ACHN (cell line): ENCODE measurements around the gene TBRG4.

Experiments
- DNase-seq: peaks from one replicate; pipeline ENCODE4 v3.0.0-alpha.2; 2015
- in situ Hi-C: cut with HindIII; loops from 2 replicates; pipeline ENCODE4 v1.10.0; 2017; ENCODE audit warnings: low sequenced_read_pairs, low pct_ligation_motif_present, low pct_unique_long_range_greater_than_20kb

Gene TBRG4

GRCh38 chr7:45069444-45070253 is 41.8 kb downstream of the TBRG4 start:
- no peak for DNase-seq
- in situ Hi-C loops = no loop called here

DNA sequence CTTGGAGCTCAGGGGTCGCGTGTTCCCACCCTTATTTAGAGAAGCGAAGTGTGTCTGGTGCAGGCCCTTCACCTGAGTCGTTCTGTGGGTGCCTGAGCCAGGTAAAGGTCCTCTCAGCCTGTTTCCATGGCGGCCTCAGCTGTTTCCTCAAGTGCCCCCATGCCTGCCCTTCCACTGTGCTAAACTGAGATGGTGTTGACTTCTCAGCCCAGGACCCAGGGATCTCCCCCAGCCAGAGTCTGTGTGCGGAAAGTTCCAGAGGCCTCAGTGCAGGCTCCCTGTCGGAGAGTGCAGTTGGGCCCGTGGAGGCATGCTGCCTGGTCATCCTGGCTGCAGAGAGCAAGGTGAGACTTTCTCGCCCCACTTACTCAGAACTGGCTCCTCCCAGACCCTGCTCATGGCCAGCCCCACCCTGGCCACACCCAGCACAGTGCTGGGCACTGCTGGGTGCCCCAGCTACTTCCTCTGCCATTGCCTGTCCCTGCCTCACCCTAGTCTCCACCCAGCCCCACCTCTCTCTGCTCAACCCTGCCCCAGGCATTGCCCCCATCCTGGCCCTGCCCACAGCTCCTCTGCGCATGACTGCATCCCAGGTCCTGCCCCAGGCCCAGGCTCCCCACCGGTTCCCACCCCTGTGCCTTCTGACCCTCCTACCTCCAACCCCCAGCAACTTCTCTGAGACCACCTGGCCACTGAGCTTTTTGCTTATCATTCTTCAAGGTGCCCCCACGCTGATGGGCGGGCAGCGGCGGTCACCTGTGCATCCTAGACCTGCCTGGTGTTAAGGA is 43.1 kb downstream of the TBRG4 start:
- in situ Hi-C loops = no loop called here
- DNase-seq = no peak

GRCh38 chr7:45067582-45067981 is 43.9 kb downstream of the TBRG4 start:
- no peak for DNase-seq
- in situ Hi-C loops = no loop called here

DNA sequence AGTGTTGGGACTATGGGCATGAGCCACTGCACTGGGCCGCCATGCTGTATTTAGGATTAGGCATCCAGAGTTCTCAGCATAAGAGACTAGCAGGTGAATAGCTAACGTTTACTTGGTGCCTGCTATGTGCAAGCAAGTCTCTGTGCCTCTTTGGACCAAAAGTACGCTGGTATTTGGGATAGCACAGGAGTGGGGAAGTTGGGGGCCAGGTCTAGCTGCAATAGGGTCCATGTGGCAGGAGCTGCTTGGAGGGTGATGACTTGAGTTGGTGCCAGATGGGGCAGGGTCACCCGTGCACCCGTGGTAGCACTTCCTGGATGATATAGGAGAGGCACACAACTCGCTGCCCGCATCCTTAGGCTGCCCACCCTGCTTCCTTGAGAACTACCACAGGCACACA is 45.1 kb downstream of the TBRG4 start:
- in situ Hi-C loops = no loop called here
- DNase-seq = no peak

GRCh38 chr7:45065031-45065995 is 46.2 kb downstream of the TBRG4 start:
- in situ Hi-C loops = no loop called here
- no peak for DNase-seq

DNA sequence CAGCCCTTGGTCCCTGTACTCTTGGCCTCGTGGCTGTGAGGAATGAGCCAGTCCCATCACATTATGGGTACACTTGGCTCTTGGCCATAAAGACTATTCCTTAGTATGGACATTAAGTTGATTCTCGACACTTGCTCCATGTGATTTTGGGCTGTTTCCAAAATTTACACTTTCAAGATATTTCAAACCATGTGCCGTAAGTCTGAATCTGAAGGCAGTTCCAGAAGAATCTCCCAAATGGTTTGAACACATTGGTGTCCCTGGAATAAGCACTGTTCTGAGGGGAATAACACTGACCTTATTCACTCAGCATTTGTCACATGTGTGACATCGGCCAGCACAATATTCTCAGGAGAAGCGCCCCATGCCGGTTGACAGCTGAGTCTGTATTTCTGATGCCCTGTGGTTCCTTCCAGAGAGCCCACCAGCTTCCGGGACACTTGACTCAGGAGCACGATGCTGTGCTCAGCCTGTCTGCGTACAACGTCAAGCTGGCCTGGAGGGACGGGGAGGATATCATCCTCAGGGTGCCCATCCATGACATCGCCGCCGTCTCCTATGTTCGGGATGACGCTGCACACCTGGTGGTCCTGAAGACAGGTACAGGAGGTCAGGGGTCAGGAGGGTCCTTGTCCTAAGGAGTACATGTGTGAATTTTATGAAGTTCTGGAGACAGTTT is 47.3 kb downstream of the TBRG4 start:
- DNase-seq = no peak
- in situ Hi-C loops = no loop called here

DNA sequence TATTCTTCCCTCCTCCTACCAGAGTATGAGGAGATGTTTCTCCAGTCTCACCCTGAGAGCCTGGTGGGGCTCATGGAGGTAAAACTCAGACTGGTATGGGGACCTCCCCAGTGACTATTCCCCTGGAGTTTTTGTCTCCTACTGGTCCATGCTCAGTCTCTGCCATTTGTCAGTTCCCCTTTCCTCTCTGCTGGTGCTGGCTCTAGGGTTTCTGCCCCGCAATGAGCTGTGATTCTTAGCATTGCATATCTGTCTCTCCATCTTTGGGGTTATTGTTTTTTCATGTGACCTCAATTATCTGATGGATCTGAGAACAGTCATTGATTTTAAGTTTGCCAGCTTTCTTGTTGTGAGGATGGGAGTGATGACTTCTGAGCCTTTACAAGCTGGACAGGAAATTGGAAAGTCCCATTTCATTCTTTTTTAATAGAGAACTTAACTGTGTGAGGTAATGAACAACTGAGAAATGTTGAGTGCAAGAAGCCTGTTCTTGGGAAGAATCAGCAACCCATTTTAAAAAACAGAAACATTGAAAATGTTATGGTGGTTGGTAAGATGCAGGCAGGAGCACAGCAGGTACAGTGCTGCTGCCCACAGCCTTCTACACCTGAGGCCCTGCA is 49.6 kb downstream of the TBRG4 start:
- in situ Hi-C loops = no loop called here
- DNase-seq = no peak

- in situ Hi-C loops = no loop called here
Measured at GRCh38 chr7:45061352-45061751, 50.1 kb downstream of the TBRG4 start.

DNA sequence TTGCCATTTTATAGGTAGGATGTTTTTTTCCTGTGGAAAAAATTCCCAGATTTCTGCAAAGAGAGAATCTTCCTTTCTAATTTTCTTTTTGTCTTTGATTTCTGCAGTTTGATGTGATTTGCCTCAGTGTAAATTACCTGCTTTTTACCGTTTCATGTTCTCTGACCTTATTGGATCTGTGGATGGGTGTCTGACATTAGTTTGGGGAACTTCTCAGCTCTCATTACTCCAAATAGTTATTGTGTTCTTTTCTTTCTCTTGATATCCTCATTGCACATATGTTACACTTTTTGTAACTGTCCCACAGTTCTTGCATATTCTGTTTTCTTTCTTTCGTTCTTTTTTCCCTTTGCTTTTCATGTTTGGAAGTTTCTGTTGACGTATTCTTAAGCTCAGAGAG is 51.2 kb downstream of the TBRG4 start:
- no peak for DNase-seq
- in situ Hi-C loops = no loop called here

More at GRCh38 chr7:45061352-45061751, 50.1 kb downstream of the TBRG4 start:
- no peak for DNase-seq

DNA sequence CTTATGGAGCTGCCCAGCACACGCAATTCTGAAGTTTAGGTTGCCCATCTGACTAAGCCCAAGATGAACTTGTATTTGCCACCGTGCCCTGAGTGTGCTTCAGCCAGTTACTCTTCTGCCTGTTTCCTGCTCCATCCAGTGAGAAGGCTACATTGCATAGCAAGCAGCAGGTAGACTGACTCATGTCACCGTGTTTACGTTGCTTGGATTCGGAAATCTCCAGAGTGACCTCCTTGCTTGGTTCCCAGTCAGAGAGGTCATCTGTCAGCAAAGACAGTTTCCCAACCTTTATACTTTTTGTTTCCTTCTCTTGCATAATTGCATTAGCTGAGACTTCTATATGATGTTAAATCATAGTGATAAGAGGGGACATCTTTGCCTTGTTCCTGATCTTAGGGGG is 53.6 kb downstream of the TBRG4 start:
- in situ Hi-C loops = no loop called here
- no peak for DNase-seq

GRCh38 chr7:45055594-45056219 is 55.8 kb downstream of the TBRG4 start:
- DNase-seq = no peak
- in situ Hi-C loops = no loop called here

DNA sequence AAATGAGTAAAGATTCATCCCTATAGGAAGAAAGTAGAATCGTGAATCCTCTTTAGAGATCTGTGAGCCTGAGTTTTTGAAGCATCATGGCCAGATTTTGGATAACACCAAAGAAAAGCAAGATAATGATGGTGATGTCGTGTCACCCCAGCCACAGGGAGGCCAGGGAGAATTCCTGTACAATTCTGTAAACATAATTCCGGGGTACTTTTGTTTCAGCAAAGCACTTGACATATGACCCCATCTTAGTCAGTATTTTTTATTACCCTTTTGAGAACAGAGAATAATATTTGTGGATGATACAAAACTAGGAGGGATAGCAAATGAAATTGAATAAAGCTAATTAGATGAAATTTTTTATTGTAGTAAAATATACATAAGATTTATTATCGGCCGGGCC is 56.5 kb downstream of the TBRG4 start:
- in situ Hi-C loops = no loop called here
- DNase-seq = no peak

DNA sequence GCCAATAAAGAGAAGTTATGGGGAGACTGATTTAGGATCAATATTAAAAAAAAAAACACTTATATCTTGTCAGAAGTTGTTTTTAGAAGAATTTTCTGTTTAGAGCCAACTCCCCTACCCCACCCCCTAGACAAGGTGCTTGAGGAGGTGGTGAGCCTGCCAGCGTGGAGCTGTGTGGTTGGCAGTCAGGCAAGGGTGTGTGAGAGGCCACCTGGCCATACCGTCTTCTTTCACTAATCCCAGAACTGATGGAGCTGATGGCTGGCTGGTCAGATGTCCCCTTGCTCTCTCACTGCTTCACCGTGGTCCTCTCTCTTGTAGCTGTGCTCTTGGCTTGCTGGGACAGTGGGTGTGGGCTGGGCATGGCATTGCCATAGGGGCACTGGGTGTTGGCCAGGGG is 57.1 kb downstream of the TBRG4 start:
- in situ Hi-C loops = no loop called here
- DNase-seq = no peak

DNA sequence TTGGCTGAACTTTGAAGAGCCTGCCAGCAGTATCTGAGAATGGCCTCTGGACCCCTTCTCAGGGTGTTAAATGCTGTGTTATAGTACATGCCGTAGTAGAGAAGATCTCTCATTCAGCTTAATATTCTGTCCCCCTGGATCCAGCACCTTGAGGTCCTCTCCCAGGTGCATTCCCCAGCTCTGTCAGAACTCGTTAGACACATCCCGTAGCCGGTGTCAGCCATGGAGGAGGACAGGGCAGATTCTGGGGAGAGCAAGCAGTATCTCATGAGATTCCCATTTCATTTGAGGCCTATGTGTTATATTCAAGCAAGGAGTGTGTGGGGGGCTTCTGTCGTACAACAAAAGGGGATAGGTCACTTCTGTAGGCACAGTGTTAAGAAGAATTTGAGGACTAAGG is 57.6 kb downstream of the TBRG4 start:
- DNase-seq = no peak
- in situ Hi-C loops = no loop called here

DNA sequence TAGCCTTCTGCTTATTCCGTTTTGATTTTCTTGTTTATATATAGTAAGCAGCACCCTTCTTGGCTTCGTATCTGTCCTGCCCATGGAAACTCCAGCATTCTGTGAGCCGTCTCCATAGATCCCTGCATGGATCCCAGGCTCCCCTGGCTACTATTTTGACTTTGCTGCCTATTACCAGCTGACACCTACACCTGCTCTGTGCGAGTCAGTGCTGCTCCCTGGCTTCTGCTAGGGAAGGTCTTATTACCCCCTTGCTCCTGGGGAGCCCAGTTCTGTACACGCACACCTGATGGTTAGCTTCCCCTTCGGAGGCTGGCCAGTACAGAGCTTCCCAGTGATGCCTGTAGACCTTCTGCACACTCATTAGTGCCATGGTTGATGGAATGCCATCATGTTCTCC is 58.1 kb downstream of the TBRG4 start:
- no peak for DNase-seq
- in situ Hi-C loops = no loop called here

DNA sequence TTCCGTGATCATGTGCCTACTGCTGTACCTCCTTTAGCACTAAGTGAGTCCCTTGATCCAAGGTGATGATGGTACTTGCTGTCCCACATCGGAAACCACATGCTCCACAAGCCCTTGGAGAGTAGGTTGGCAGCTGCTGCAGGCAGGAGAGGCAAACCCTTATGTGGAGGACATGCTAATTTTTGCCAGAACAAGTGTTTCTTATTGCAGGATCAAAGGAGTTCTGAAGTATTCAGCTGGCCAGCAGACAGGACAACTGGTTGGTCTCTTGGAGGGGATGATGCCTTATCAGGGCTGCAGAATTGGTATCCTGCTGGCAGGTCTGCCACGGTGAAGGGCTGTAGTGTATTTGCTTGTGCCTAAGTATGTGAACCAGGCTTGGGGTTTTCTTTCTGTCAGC is 59.5 kb downstream of the TBRG4 start:
- in situ Hi-C loops = no loop called here
- no peak for DNase-seq

DNA sequence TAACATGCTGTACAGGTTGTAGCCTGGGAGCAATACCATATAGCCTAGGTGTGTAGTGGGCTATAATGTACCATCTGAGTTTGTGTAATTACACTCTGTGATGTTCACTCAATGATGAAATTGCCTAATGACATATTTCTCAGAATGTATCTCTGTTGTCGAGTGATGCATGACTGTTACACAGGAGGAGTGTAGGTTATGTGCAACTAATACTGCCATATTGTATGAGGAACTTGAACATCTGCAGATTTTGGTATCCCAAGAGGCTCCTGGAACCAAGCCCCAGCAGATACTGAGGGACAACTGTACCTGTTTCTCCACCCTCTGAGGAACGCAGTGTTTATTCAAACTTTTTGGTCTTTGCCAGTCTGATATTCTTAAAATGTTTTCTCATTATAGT is 61.3 kb downstream of the TBRG4 start:
- DNase-seq = no peak
- in situ Hi-C loops = no loop called here
